HG02610 (cell line): Measurements from ENCODE around the gene HMHB1.
"Not testable (repeated sequence)": the region's sequence is repeated elsewhere in the genome, so short reads cannot be mapped to it uniquely, and the experiment has no call there.

Source experiments
- ATAC-seq: cut with Tn5 transposase; IDR thresholded peaks from one replicate; pipeline ENCODE4 v1.9.1; 2021; ENCODE audit warnings: mild to moderate bottlenecking, moderate library complexity; ENCODE audit not compliant: unreplicated experiment

HMHB1 gene

GRCh38 chr5:143801252-143801939 is 10.6 kb upstream of the HMHB1 start:
- peak; percentile 35 for ATAC-seq

GRCh38 chr5:143805861-143806260 is 6.1 kb upstream of the HMHB1 start:
- no peak for ATAC-seq

GRCh38 chr5:143806579-143806978 is 5.4 kb upstream of the HMHB1 start:
- ATAC-seq = peak; percentile 90

- ATAC-seq = no peak
Measured at GRCh38 chr5:143807401-143807800, 4.6 kb upstream of the HMHB1 start.

GRCh38 chr5:143816370-143816769 is 4.4 kb downstream of the HMHB1 start:
- not testable (repeated sequence) for ATAC-seq

GRCh38 chr5:143819716-143820115 is 7.8 kb downstream of the HMHB1 start:
- ATAC-seq = no peak

- no peak for ATAC-seq
Measured at GRCh38 chr5:143820451-143820850, 8.5 kb downstream of the HMHB1 start.

- ATAC-seq = peak; percentile 47
Measured at GRCh38 chr5:143824851-143825720, 13.1 kb downstream of the HMHB1 start.

GRCh38 chr5:143826951-143827444 is 15.0 kb downstream of the HMHB1 start:
- peak; percentile 98 for ATAC-seq

- ATAC-seq = no peak
Measured at GRCh38 chr5:143828710-143829109, 16.7 kb downstream of the HMHB1 start.

- no peak for ATAC-seq
Measured at GRCh38 chr5:143833177-143833576, 21.2 kb downstream of the HMHB1 start.

GRCh38 chr5:143835251-143835650 is 23.3 kb downstream of the HMHB1 start:
- no peak for ATAC-seq

GRCh38 chr5:143836161-143836725 is 24.3 kb downstream of the HMHB1 start:
- ATAC-seq = no peak

- ATAC-seq = no peak
Measured at GRCh38 chr5:143837306-143837848, 25.4 kb downstream of the HMHB1 start.

- ATAC-seq = no peak
Measured at GRCh38 chr5:143841446-143841845, 29.5 kb downstream of the HMHB1 start.

GRCh38 chr5:143842920-143843319 is 31.0 kb downstream of the HMHB1 start:
- no peak for ATAC-seq

- no peak for ATAC-seq
Measured at GRCh38 chr5:143843461-143843860, 31.5 kb downstream of the HMHB1 start.

GRCh38 chr5:143850050-143850683 is 38.2 kb downstream of the HMHB1 start:
- peak; percentile 68 for ATAC-seq

- no peak for ATAC-seq
Measured at GRCh38 chr5:143851383-143851782, 39.4 kb downstream of the HMHB1 start.

GRCh38 chr5:143860211-143860610 is 48.2 kb downstream of the HMHB1 start:
- ATAC-seq = no peak

- no peak for ATAC-seq
Measured at GRCh38 chr5:143862271-143862670, 50.3 kb downstream of the HMHB1 start.
